ENCODE data around the gene SCAPER. TPM values are rescaled to one million over a fixed set of nuclear protein-coding genes. Genes with fewer than 3 reads are reported as not detected.

The SCAPER gene
- total and polyA plus RNA-seq, 2 of the 4 experiments (the other 2 are of a cell fraction): 2.9 to 9.7 TPM

- Histone ChIP-seq H4K5ac (ENCODE audit: low read depth, low read length) (no peak overlapping the region), H3K79me1 (ENCODE audit: low read depth in 1 of 2, low read length in 2 of 2) (no peaks in the 10 kb centered on the region), H3K56ac (ENCODE audit: extremely low read depth, insufficient read depth, low read length) (no peak overlapping the region), H3K9ac (ENCODE audit: low read depth, low read length) (no peak overlapping the region), H2BK120ac (ENCODE audit: low read depth, low read length) (no peak overlapping the region), H3K36me3 (ENCODE audit: control insufficient read depth, insufficient read depth, low read length) (no peaks in the 10 kb centered on the region), H3K4me3 (ENCODE audit: insufficient read depth, low read depth, low read length) (no peak overlapping the region), H2AK5ac (ENCODE audit: low read depth, low read length) (no peak overlapping the region), H3K4ac (ENCODE audit: low read depth, low read length) (no peak overlapping the region), H3K27ac (ENCODE audit: insufficient read depth, low read length) (no peak overlapping the region), H3K4me2 (ENCODE audit: low read depth, low read length) (no peak overlapping the region), H4K8ac (ENCODE audit: low read depth in 2 of 2, low read length in 2 of 2) (no peak overlapping the region), H3K9me1 (ENCODE audit: insufficient read depth, low read length) (peaks cover 3% of the 10 kb centered on the region; the same call in 1 of the 2 replicates), H2BK15ac (ENCODE audit: low read depth, low read length) (no peak overlapping the region), H4K20me1 (ENCODE audit: insufficient read depth, low read length) (no peaks in the 10 kb centered on the region), H3K4me1 (ENCODE audit: control insufficient read depth, insufficient read depth, low read length) (peaks cover 5% of the 10 kb centered on the region; the same call in 1 of the 2 replicates), H3K9me3 (ENCODE audit: control insufficient read depth, insufficient read depth, low read length) (no peaks in the 10 kb centered on the region), H3K18ac (ENCODE audit: low read depth, low read length) (no peak overlapping the region), H3K14ac (replicated peaks; ENCODE audit: low read depth, low read length) (no peak overlapping the region), H2BK20ac (ENCODE audit: low read depth, low read length) (no peak overlapping the region), H2BK5ac (ENCODE audit: low read depth, low read length, poor library complexity, severe bottlenecking) (no peak overlapping the region), H2AK9ac (replicated peaks; ENCODE audit: low read depth, low read length, poor library complexity) (no peak overlapping the region), H3K27me3 (ENCODE audit: control insufficient read depth, insufficient read depth, low read length) (peaks cover 15% of the 10 kb centered on the region), H3K23ac (ENCODE audit: low read depth, low read length) (no peak overlapping the region), H4K91ac (ENCODE audit: insufficient read depth, low read depth, low read length) (no peak overlapping the region), H2AFZ (replicated peaks; ENCODE audit: low read length, poor library complexity) (no peak overlapping the region)
- intact Hi-C loops (cut with micrococcal nuclease) (no loop called here), in situ Hi-C loops (cut with MboI; ENCODE audit: low sequenced_read_pairs) (no loop called here), dilution Hi-C loops (cut with HindIII; ENCODE audit: low sequenced_read_pairs, unreplicated experiment) (no loop called here)
- ATAC-seq (ENCODE audit: low read depth) (no peak), DNase-seq (no peak)
- ChIA-PET CTCF (no interaction called here), POLR2A (ENCODE audit: unreplicated experiment) (interaction anchor here (0.6 kb wide), 1 partner anchor 11 kb away, joined by 5 read pairs; the partner anchor contains the start of gene ISL2)
- WGBS, 2 experiments (ENCODE audit: extremely low coverage in 2 of 2, insufficient read length in 1 of 2): no CpG with 5 or more reads among the region's 2 CpGs
- BruUV-seq (replicated peaks): no TSS peak
- no peak for TF ChIP-seq MAZ (IDR thresholded peaks at IDR 0.05; ENCODE audit: borderline replicate concordance, low read depth, low read length)
- no peak for TF ChIP-seq FOS (IDR thresholded peaks at IDR 0.05; ENCODE audit: low read depth, low read length)
- TF ChIP-seq CTCF (conservative IDR thresholded peaks at IDR 0.05; ENCODE audit: low read depth, low read length): no peak
- TF ChIP-seq RAD21 (IDR thresholded peaks at IDR 0.05; ENCODE audit: low read length): no peak
- TF ChIP-seq CHD1 (IDR thresholded peaks at IDR 0.05; ENCODE audit: low read depth, low read length): no peak
- no peak for TF ChIP-seq POLR2A (IDR thresholded peaks at IDR 0.05; ENCODE audit: low read depth, low read length)
- no peak for TF ChIP-seq RCOR1 (IDR thresholded peaks at IDR 0.05; ENCODE audit: insufficient replicate concordance, low read length)
- TF ChIP-seq MXI1 (IDR thresholded peaks at IDR 0.05; ENCODE audit: borderline replicate concordance, low read depth, low read length): no peak
- TF ChIP-seq BHLHE40 (IDR thresholded peaks at IDR 0.05; ENCODE audit: low read depth, low read length): no peak
- TF ChIP-seq USF2 (IDR thresholded peaks at IDR 0.05; ENCODE audit: low read depth, low read length): no peak
- TF ChIP-seq CEBPB (IDR thresholded peaks at IDR 0.05; ENCODE audit: low read depth, low read length): no peak
- TF ChIP-seq MAFK (IDR thresholded peaks at IDR 0.05; ENCODE audit: low read depth, low read length): no peak
- no peak for TF ChIP-seq NFE2L2 (IDR thresholded peaks at IDR 0.05; ENCODE audit: low read depth, low read length)
- TF ChIP-seq RFX5 (IDR thresholded peaks at IDR 0.05; ENCODE audit: low read depth, low read length): no peak
- no peak for TF ChIP-seq SMC3 (IDR thresholded peaks at IDR 0.05; ENCODE audit: low read depth, low read length)
Measured at GRCh38 chr15:76325704-76326103, 579.4 kb downstream of the SCAPER start.
